ENCODE data around the gene ZNF778. TPM values are rescaled to one million over a fixed set of nuclear protein-coding genes. Genes with fewer than 3 reads are reported as not detected.

ZNF778 gene
- total and polyA plus RNA-seq, 2 of the 13 experiments (the other 11 are each of a cell fraction or from before 2014, with no cell fraction given) = 3.8 to 7.2 TPM

- TF ChIP-seq NR2F6 (IDR thresholded peaks at IDR 0.05) (no peak), NR2F6 (CRISPR knock-in tag; IDR thresholded peaks at IDR 0.05) (no peak), GATAD2A (CRISPR knock-in tag; IDR thresholded peaks at IDR 0.05) (no peak), SALL1 (CRISPR knock-in tag; IDR thresholded peaks at IDR 0.05) (peak; percentile 18; the same call in 1 of the 2 replicates), RAD21 (CRISPR knock-in tag; IDR thresholded peaks at IDR 0.05) (no peak), ZNF160 (CRISPR knock-in tag; IDR thresholded peaks at IDR 0.05) (no peak), MIER3 (CRISPR knock-in tag; IDR thresholded peaks at IDR 0.05; ENCODE audit: borderline replicate concordance) (no peak), ZNF280D (CRISPR knock-in tag; IDR thresholded peaks at IDR 0.05) (no peak), ZNF724P (CRISPR knock-in tag; IDR thresholded peaks at IDR 0.05; ENCODE audit: borderline replicate concordance) (no peak), ARHGAP35 (CRISPR knock-in tag; IDR thresholded peaks at IDR 0.05; ENCODE audit: borderline replicate concordance) (0 out of 2 replicates have a peak, but pooled peaks have one; percentile 32), ZGPAT (CRISPR knock-in tag; IDR thresholded peaks at IDR 0.05) (0 out of 2 replicates have a peak, but pooled peaks have one; percentile 23), SIX4 (CRISPR knock-in tag; IDR thresholded peaks at IDR 0.05) (no peak), PCBP2 (optimal IDR thresholded peaks at IDR 0.05; ENCODE audit: low read depth, low read length, poor library complexity, severe bottlenecking) (no peak), AGO2 (optimal IDR thresholded peaks at IDR 0.05; ENCODE audit: low read depth, low read length) (peak; percentile 51), ZHX1 (CRISPR knock-in tag; IDR thresholded peaks at IDR 0.05; ENCODE audit: low read depth) (no peak), MED13 (CRISPR knock-in tag; IDR thresholded peaks at IDR 0.05) (no peak), CHCHD3 (CRISPR knock-in tag; IDR thresholded peaks at IDR 0.05) (0 out of 2 replicates have a peak, but pooled peaks have one; percentile 38), CREM (IDR thresholded peaks at IDR 0.05) (no peak), CREM (CRISPR knock-in tag; IDR thresholded peaks at IDR 0.05) (no peak), NR3C1 (CRISPR knock-in tag; IDR thresholded peaks at IDR 0.05) (no peak), GRHL1 (CRISPR knock-in tag; conservative IDR thresholded peaks at IDR 0.05) (no peak), CBFB (CRISPR knock-in tag; IDR thresholded peaks at IDR 0.05) (no peak), NFATC3 (CRISPR knock-in tag; IDR thresholded peaks at IDR 0.05) (no peak)
These were observed 32.3 kb upstream of the ZNF778 start (continued) for GRCh38 chr16:89184933-89185794.

All from HepG2 (cell line).